Measurements from ENCODE around the gene MEST. TPM values are rescaled to one million over a fixed set of nuclear protein-coding genes. Genes with fewer than 3 reads are reported as not detected.

The MEST gene
- polyA plus RNA-seq, 1 donor (not counting 4 experiments of a cell fraction or from before 2014, with no cell fraction given) = 5.8 TPM

DNA sequence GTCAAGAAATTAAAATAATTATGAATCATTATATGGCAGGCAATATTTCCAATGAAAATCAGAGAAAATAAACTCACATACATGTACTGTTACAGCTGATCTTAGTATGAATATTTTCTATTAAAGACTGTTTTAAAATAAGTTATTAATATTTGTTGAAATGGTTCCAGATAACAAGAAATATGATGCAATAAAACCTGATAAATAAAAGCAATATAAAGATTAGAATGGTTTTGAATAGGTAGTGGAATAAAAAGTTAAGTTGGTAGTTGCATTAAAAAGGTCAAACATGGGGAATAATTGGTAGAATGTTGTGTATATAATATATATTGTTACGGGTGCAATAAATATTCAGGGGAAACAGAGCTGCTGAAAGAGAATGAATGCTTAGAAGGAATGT, 52.5 kb downstream of the MEST start:
- TF ChIP-seq, protein P1, sequence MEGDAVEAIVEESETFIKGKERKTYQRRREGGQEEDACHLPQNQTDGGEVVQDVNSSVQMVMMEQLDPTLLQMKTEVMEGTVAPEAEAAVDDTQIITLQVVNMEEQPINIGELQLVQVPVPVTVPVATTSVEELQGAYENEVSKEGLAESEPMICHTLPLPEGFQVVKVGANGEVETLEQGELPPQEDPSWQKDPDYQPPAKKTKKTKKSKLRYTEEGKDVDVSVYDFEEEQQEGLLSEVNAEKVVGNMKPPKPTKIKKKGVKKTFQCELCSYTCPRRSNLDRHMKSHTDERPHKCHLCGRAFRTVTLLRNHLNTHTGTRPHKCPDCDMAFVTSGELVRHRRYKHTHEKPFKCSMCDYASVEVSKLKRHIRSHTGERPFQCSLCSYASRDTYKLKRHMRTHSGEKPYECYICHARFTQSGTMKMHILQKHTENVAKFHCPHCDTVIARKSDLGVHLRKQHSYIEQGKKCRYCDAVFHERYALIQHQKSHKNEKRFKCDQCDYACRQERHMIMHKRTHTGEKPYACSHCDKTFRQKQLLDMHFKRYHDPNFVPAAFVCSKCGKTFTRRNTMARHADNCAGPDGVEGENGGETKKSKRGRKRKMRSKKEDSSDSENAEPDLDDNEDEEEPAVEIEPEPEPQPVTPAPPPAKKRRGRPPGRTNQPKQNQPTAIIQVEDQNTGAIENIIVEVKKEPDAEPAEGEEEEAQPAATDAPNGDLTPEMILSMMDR (optimal IDR thresholded peaks at IDR 0.05 in 1 of 3, IDR thresholded peaks at IDR 0.05 in 1 of 3, conservative IDR thresholded peaks at IDR 0.05 in 1 of 3; ENCODE audit: extremely low read depth in 1 of 3, insufficient read depth in 2 of 3, low read length in 3 of 3) = no peak
- no peak for TF ChIP-seq EZH2 (IDR thresholded peaks at IDR 0.05; ENCODE audit: low read length)
- dilution Hi-C loops (cut with MboI; ENCODE audit: extremely low pct_ligation_motif_present, low sequenced_read_pairs) = no loop called here
- Histone ChIP-seq H3K4me2 (ENCODE audit: control insufficient read depth, extremely low read depth, insufficient read depth, low read depth, low read length) (no peak overlapping the region), H3K9me1 (ENCODE audit: control insufficient read depth, extremely low read depth, insufficient read depth, low read length) (no peaks in the 10 kb centered on the region), H3K9me3 (ENCODE audit: control insufficient read depth, low read depth, low read length) (no peaks in the 10 kb centered on the region), H3K79me2 (ENCODE audit: control insufficient read depth, insufficient read depth, low read length) (no peaks in the 10 kb centered on the region), H3K4me3 (ENCODE audit: control insufficient read depth in 2 of 3, extremely low read depth in 1 of 3, insufficient read depth in 2 of 3, low read depth in 1 of 3, low read length in 3 of 3) (no peak overlapping the region), H3K27ac (ENCODE audit: control insufficient read depth, insufficient read depth, low read length) (no peak overlapping the region), H3K27me3 (ENCODE audit: control insufficient read depth, extremely low read depth, insufficient read depth, low read length) (no peaks in the 10 kb centered on the region), H4K20me1 (ENCODE audit: control insufficient read depth, extremely low read depth, insufficient read depth, low read length) (no peaks in the 10 kb centered on the region), H3K9ac (ENCODE audit: control insufficient read depth, extremely low read depth, insufficient read depth, low read length) (no peak overlapping the region), H3K4me1 (ENCODE audit: control insufficient read depth, extremely low read depth, insufficient read depth, low read length) (no peaks in the 10 kb centered on the region), H2AFZ (ENCODE audit: control insufficient read depth, low read length) (no peak overlapping the region), H3K36me3 (ENCODE audit: control insufficient read depth in 2 of 2, extremely low read depth in 1 of 2, insufficient read depth in 2 of 2, low read length in 2 of 2) (peaks cover 0 to 2% of the 10 kb centered on the region in 2 experiments)
- FAIRE-seq = no peak
- DNase-seq (ENCODE audit: low read depth, low spot score) = no peak

DNA sequence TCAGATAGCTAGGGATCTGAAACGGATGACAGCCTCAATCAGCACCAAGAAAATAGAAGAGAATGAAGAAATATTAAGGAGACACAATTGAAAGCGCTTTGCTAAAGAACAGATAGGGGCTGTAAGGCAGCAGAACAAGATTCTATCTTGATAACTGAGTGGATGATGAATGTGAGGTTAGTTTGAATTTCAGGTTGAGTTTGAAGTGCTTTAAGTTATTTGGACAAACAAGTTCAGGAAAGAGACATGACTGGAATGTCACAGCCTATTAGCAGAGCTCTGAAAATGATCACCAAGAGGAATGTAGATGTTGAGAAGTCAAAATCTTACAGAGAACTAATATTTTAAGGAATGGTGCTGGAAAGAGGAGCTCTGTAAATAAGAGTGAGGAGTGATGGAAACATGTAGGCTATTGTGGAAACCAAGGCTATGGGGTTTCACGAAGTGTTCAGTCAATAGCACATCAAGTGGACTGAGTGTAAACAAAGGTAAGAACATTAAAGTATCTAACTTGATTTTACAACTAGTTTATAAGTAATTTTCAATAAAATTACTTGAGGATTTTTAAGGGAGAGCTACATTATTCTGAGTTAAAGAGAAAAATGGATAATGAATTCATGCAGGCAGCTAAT, 61.6 kb downstream of the MEST start:
- H3K9me3 ChIP-seq (ENCODE audit: control insufficient read depth, low read depth, low read length) = no peaks in the 10 kb centered on the region
- dilution Hi-C loops (cut with MboI; ENCODE audit: extremely low pct_ligation_motif_present, low sequenced_read_pairs) = no loop called here
- TF ChIP-seq, protein P1 (optimal IDR thresholded peaks at IDR 0.05 in 1 of 3, IDR thresholded peaks at IDR 0.05 in 1 of 3, conservative IDR thresholded peaks at IDR 0.05 in 1 of 3; ENCODE audit: extremely low read depth in 1 of 3, insufficient read depth in 2 of 3, low read length in 3 of 3) = no peak
- no peak for TF ChIP-seq EZH2 (IDR thresholded peaks at IDR 0.05; ENCODE audit: low read length)
- H3K27me3 ChIP-seq (ENCODE audit: control insufficient read depth, extremely low read depth, insufficient read depth, low read length) = no peaks in the 10 kb centered on the region
- DNase-seq (ENCODE audit: low read depth, low spot score) (no peak), FAIRE-seq (no peak)
- no peak overlapping the region for H2AFZ ChIP-seq (ENCODE audit: control insufficient read depth, low read length)
- H3K79me2 ChIP-seq (ENCODE audit: control insufficient read depth, insufficient read depth, low read length) = no peaks in the 10 kb centered on the region
- H3K9me1 ChIP-seq (ENCODE audit: control insufficient read depth, extremely low read depth, insufficient read depth, low read length) = no peaks in the 10 kb centered on the region
- H3K36me3 ChIP-seq (ENCODE audit: control insufficient read depth in 2 of 2, extremely low read depth in 1 of 2, insufficient read depth in 2 of 2, low read length in 2 of 2) = no peaks in the 10 kb centered on the region
- no peaks in the 10 kb centered on the region for H4K20me1 ChIP-seq (ENCODE audit: control insufficient read depth, extremely low read depth, insufficient read depth, low read length)
- H3K9ac ChIP-seq (ENCODE audit: control insufficient read depth, extremely low read depth, insufficient read depth, low read length) = no peak overlapping the region
- no peaks in the 10 kb centered on the region for H3K4me1 ChIP-seq (ENCODE audit: control insufficient read depth, extremely low read depth, insufficient read depth, low read length)
- no peak overlapping the region for H3K4me2 ChIP-seq (ENCODE audit: control insufficient read depth, extremely low read depth, insufficient read depth, low read depth, low read length)
- no peak overlapping the region for H3K27ac ChIP-seq (ENCODE audit: control insufficient read depth, insufficient read depth, low read length)
- H3K4me3 ChIP-seq (ENCODE audit: control insufficient read depth in 2 of 3, extremely low read depth in 1 of 3, insufficient read depth in 2 of 3, low read depth in 1 of 3, low read length in 3 of 3) = no peak overlapping the region
